Esophagus squamous epithelium (tissue), 4 donors: Measurements from ENCODE around the gene SKAP1.

Experiments
- POLR2A ChIP-seq, 4 donors: fragments of 450-650 bp; IDR thresholded peaks; one replicate each; pipeline ENCODE4 v1.6.1; 2017; ENCODE audit warnings: antibody characterized with exemption in 4 of 4, mild to moderate bottlenecking in 4 of 4, moderate library complexity in 3 of 4
- TF ChIP-seq, protein P1 (sequence below), 6 experiments: fragments of 450-650 bp in 4 of 6; fragments of 200-600 bp in 2 of 6; sonication (generic) in 2 of 6; IDR thresholded peaks; one replicate each; pipeline ENCODE4 v1.5.1; 2016 to 2019; ENCODE audit warnings: antibody characterized with exemption in 6 of 6, mild to moderate bottlenecking in 4 of 6, moderate library complexity in 4 of 6

- TF ChIP-seq, protein P1, sequence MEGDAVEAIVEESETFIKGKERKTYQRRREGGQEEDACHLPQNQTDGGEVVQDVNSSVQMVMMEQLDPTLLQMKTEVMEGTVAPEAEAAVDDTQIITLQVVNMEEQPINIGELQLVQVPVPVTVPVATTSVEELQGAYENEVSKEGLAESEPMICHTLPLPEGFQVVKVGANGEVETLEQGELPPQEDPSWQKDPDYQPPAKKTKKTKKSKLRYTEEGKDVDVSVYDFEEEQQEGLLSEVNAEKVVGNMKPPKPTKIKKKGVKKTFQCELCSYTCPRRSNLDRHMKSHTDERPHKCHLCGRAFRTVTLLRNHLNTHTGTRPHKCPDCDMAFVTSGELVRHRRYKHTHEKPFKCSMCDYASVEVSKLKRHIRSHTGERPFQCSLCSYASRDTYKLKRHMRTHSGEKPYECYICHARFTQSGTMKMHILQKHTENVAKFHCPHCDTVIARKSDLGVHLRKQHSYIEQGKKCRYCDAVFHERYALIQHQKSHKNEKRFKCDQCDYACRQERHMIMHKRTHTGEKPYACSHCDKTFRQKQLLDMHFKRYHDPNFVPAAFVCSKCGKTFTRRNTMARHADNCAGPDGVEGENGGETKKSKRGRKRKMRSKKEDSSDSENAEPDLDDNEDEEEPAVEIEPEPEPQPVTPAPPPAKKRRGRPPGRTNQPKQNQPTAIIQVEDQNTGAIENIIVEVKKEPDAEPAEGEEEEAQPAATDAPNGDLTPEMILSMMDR (IDR thresholded peaks at IDR 0.05): no peak
- no peak for TF ChIP-seq POLR2A (IDR thresholded peaks at IDR 0.05)
These were observed 42.6 kb upstream of the SKAP1 start for GRCh38 chr17:48472411-48473281.
